ENCODE results near the gene TOLLIP.

DNA sequence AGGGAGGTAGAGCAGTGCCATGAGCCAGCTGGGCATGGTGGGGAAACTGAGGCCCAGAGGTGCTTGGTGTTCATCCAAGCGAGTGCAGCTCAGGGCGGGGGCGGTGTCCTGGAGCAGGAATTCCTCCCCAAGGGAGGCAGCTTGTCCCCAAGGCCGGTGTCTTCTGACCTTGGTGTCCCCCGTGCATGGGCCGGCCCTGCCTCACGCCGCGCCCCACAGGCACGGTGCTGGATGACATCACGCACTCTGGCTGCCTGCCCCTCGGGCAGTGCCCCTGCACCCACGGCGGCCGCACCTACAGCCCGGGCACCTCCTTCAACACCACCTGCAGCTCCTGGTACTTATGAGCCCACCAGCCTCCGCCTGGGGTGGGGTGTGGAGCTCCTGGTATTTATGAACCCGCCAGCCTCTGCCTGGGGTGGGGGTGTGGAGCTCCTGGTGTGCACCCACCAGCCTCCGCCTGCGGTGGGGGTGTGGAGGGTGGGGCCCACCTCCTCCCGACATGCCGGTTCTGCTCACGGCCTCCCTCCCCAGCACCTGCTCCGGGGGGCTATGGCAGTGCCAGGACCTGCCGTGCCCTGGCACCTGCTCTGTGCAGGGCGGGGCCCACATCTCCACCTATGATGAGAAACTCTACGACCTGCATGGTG lies 79.8 kb downstream of the TOLLIP start:
- TF ChIP-seq, protein P1, sequence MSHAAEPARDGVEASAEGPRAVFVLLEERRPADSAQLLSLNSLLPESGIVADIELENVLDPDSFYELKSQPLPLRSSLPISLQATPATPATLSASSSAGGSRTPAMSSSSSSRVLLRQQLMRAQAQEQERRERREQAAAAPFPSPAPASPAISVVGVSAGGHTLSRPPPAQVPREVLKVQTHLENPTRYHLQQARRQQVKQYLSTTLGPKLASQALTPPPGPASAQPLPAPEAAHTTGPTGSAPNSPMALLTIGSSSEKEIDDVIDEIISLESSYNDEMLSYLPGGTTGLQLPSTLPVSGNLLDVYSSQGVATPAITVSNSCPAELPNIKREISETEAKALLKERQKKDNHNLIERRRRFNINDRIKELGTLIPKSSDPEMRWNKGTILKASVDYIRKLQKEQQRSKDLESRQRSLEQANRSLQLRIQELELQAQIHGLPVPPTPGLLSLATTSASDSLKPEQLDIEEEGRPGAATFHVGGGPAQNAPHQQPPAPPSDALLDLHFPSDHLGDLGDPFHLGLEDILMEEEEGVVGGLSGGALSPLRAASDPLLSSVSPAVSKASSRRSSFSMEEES (CRISPR knock-in tag; IDR thresholded peaks at IDR 0.05) = no peak
- TF ChIP-seq, protein P2, sequence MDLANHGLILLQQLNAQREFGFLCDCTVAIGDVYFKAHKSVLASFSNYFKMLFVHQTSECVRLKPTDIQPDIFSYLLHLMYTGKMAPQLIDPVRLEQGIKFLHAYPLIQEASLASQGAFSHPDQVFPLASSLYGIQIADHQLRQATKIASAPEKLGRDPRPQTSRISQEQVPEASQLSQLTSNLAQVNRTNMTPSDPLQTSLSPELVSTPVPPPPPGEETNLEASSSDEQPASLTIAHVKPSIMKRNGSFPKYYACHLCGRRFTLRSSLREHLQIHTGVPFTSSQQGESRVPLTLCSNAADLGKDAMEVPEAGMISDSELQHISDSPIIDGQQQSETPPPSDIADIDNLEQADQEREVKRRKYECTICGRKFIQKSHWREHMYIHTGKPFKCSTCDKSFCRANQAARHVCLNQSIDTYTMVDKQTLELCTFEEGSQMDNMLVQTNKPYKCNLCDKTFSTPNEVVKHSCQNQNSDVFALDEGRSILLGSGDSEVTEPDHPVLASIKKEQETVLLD (IDR thresholded peaks at IDR 0.05) = no peak
- TF ChIP-seq POLR2A (conservative IDR thresholded peaks at IDR 0.05) = no peak
- TF ChIP-seq NR3C1 (CRISPR knock-in tag; IDR thresholded peaks at IDR 0.05) = no peak
- TF ChIP-seq MYNN (IDR thresholded peaks at IDR 0.05) = no peak
- TF ChIP-seq MYNN (CRISPR knock-in tag; IDR thresholded peaks at IDR 0.05) = no peak
- no peak for TF ChIP-seq RB1 (IDR thresholded peaks at IDR 0.05; ENCODE audit: low read depth)
- no peak for TF ChIP-seq PCBP2 (IDR thresholded peaks at IDR 0.05; ENCODE audit: low read depth, low read length, poor library complexity, severe bottlenecking)
- no peak for TF ChIP-seq JUNB (CRISPR knock-in tag; conservative IDR thresholded peaks at IDR 0.05)
- TF ChIP-seq, protein P3, sequence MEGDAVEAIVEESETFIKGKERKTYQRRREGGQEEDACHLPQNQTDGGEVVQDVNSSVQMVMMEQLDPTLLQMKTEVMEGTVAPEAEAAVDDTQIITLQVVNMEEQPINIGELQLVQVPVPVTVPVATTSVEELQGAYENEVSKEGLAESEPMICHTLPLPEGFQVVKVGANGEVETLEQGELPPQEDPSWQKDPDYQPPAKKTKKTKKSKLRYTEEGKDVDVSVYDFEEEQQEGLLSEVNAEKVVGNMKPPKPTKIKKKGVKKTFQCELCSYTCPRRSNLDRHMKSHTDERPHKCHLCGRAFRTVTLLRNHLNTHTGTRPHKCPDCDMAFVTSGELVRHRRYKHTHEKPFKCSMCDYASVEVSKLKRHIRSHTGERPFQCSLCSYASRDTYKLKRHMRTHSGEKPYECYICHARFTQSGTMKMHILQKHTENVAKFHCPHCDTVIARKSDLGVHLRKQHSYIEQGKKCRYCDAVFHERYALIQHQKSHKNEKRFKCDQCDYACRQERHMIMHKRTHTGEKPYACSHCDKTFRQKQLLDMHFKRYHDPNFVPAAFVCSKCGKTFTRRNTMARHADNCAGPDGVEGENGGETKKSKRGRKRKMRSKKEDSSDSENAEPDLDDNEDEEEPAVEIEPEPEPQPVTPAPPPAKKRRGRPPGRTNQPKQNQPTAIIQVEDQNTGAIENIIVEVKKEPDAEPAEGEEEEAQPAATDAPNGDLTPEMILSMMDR (IDR thresholded peaks at IDR 0.05 in 2 of 3, conservative IDR thresholded peaks at IDR 0.05 in 1 of 3; ENCODE audit: insufficient read depth in 2 of 3, low read depth in 1 of 3, low read length in 3 of 3) = no peak
- TF ChIP-seq, protein P4, sequence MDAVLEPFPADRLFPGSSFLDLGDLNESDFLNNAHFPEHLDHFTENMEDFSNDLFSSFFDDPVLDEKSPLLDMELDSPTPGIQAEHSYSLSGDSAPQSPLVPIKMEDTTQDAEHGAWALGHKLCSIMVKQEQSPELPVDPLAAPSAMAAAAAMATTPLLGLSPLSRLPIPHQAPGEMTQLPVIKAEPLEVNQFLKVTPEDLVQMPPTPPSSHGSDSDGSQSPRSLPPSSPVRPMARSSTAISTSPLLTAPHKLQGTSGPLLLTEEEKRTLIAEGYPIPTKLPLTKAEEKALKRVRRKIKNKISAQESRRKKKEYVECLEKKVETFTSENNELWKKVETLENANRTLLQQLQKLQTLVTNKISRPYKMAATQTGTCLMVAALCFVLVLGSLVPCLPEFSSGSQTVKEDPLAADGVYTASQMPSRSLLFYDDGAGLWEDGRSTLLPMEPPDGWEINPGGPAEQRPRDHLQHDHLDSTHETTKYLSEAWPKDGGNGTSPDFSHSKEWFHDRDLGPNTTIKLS (IDR thresholded peaks at IDR 0.05; ENCODE audit: borderline replicate concordance, low read depth) = no peak
- no peak for TF ChIP-seq RUNX1 (IDR thresholded peaks at IDR 0.05; ENCODE audit: low read depth)

Measured in K562 (cell line).